ENCODE data around the gene GJA3. TPM values are rescaled to one million over a fixed set of nuclear protein-coding genes. Genes with fewer than 3 reads are reported as not detected.

Gene GJA3
- total RNA-seq, 1 experiment from 2014 or later: 0.92 TPM

DNA sequence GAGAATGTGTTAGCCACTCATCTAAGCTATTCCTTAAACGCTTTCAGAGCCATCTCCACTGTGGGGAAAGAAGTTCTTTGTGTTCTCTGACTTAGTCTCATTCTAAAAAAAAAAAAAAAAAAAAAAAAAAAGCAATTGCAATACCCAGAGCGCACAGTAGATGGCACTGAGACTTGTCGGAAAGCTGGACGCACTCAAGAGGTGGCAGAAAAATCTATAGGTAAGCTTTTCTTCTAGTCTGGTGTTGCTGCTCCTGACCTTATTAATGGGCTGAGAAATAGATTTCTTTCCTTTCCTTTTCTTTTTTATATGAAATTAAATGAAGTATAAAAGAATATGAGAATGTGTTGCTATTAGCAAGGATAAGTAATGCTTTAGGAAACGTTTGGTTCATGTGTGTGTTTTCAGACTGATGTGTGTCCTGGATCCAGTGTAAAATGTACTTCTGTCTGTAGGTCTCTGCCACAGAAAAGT is 36.5 kb upstream of the GJA3 start:
- Histone ChIP-seq H2BK5ac (ENCODE audit: insufficient read length, low read length) (no peak overlapping the region), H3K23me2 (ENCODE audit: insufficient read length, low read depth, low read length, poor library complexity, severe bottlenecking) (peaks cover 11% of the 10 kb centered on the region), H4K20me1 (ENCODE audit: control insufficient read depth, insufficient read depth, insufficient read length) (no peaks in the 10 kb centered on the region), H2BK120ac (ENCODE audit: low read depth, low read length, poor library complexity, severe bottlenecking) (no peak overlapping the region), H3K9me3 (ENCODE audit: control insufficient read depth, low read depth, low read length) (no peaks in the 10 kb centered on the region), H2AK5ac (ENCODE audit: insufficient read length, low read length) (no peak overlapping the region), H3K79me2 (ENCODE audit: insufficient read depth, low read length) (no peaks in the 10 kb centered on the region), H3K79me1 (ENCODE audit: insufficient read depth, low read depth, low read length, poor library complexity, severe bottlenecking) (no peaks in the 10 kb centered on the region), H3K23ac (ENCODE audit: insufficient read length, low read depth, low read length) (no peak overlapping the region), H3K14ac (ENCODE audit: insufficient read depth, low read length) (no peak overlapping the region), H3K9ac (ENCODE audit: extremely low read depth, insufficient read length, low read length) (no peak overlapping the region), H2BK12ac (ENCODE audit: insufficient read length, low read depth, low read length) (no peak overlapping the region), H3T11ph (ENCODE audit: low read length) (no peak overlapping the region), H3K27me3 (ENCODE audit: insufficient read depth, low read length) (peaks cover 24% of the 10 kb centered on the region), H3K4me1 (ENCODE audit: insufficient read depth, low read length) (no peaks in the 10 kb centered on the region), H4K5ac (ENCODE audit: insufficient read length, low read depth, low read length) (no peak overlapping the region), H2AFZ (ENCODE audit: low read length) (no peak overlapping the region), H3K4ac (ENCODE audit: low read depth, low read length) (no peak overlapping the region), H3K56ac (ENCODE audit: insufficient read length, low read depth, low read length) (no peak overlapping the region), H3K18ac (ENCODE audit: insufficient read length, low read depth, low read length) (no peak overlapping the region), H3K27ac (ENCODE audit: insufficient read length, low read depth, low read length) (no peak overlapping the region), H3K4me2 (ENCODE audit: insufficient read depth, insufficient read length, low read length) (no peak overlapping the region), H2BK15ac (ENCODE audit: low read depth, low read length) (no peak overlapping the region), H4K91ac (ENCODE audit: insufficient read length, low read depth, low read length) (no peak overlapping the region), H2BK20ac (ENCODE audit: low read depth, low read length, poor library complexity, severe bottlenecking) (no peak overlapping the region), H4K8ac (replicated peaks; ENCODE audit: insufficient read length, low read depth, low read length) (no peak overlapping the region)
- no CpG with 5 or more reads among the region's 5 CpGs for WGBS (ENCODE audit: extremely low coverage, insufficient read length, low lambda C conversion rate)
- peaks cover 7 to 18% of the 10 kb centered on the region in 2 experiments for H3K4me1 Mint-ChIP-seq
- peaks cover 53% of the 10 kb centered on the region for H3K27me3 Mint-ChIP-seq (ENCODE audit: low read depth)
- H3K27ac Mint-ChIP-seq: no peak overlapping the region
- DNase-seq: no peak
- TF ChIP-seq, protein P1, sequence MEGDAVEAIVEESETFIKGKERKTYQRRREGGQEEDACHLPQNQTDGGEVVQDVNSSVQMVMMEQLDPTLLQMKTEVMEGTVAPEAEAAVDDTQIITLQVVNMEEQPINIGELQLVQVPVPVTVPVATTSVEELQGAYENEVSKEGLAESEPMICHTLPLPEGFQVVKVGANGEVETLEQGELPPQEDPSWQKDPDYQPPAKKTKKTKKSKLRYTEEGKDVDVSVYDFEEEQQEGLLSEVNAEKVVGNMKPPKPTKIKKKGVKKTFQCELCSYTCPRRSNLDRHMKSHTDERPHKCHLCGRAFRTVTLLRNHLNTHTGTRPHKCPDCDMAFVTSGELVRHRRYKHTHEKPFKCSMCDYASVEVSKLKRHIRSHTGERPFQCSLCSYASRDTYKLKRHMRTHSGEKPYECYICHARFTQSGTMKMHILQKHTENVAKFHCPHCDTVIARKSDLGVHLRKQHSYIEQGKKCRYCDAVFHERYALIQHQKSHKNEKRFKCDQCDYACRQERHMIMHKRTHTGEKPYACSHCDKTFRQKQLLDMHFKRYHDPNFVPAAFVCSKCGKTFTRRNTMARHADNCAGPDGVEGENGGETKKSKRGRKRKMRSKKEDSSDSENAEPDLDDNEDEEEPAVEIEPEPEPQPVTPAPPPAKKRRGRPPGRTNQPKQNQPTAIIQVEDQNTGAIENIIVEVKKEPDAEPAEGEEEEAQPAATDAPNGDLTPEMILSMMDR (conservative IDR thresholded peaks at IDR 0.05): peak; percentile 74
- no peak overlapping the region for H3K4me3 Mint-ChIP-seq
- peaks cover 3 to 16% of the 10 kb centered on the region in 2 experiments for H3K9me3 Mint-ChIP-seq
- H3K36me3 Mint-ChIP-seq (ENCODE audit: insufficient read depth in 1 of 3, low read depth in 3 of 3): peaks cover 0 to 5% (median 3%) of the 10 kb centered on the region in 3 experiments; a peak in 2 of 7 replicates
